ENCODE data around the gene CEP128. TPM values are rescaled to one million over a fixed set of nuclear protein-coding genes. Genes with fewer than 3 reads are reported as not detected.

Gene CEP128
- polyA plus RNA-seq, 1 donor: 3.4 TPM

DNA sequence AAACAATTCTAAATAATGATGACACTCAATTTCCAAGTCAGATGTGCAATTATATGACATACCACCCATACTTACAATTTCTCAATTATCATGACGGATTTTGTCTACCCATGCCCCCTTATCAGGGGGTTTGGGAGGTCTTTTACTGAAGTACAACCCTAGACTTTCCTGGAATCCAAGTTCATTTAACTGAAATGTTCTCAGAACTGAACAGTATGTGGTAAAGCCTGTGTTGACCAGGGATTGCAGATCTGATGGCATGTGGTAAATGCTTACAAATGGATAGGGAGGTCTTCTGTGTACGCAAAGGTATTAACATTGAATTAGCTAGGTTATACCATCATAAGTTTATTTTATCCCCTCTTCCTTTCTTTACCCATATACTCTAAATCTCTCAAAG is 281.8 kb downstream of the CEP128 start:
- DNase-seq: no peak

DNA sequence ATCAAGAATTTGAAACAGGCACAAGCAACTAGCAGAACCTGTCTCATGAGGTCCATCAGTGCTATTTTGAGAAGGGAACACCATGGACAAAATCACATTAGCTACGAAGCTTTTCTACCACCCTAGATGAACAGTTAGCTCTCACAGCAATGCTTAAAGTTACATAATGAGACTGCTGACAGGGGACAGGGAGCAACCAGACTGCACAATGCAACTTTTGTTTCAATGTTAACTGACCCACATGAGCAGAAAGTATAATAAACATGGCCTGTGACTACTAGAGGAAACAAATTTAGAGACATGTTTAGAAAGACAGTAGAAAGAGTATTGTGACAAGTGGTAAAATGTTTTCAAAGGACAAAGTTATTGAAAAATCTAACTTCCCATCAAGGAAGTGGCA is 282.8 kb downstream of the CEP128 start:
- DNase-seq: no peak

DNA sequence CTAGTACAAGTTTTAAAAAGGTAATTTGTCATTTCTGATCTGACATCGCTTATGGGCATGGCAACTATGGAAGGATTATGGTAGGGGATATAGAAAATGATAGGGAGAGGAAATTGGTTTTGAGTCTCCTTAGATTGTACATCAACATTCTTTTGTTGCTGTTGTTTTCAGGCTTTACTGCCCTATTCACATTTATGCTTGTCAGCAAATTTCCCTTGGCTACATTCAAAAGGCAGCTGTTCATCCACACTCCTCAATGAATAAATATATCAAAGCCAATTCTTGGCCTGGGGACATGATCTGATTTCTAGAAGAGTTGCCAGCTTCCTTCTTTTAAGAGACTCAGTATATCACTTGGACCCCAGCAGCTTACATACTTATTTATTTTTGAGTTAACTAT is 283.4 kb downstream of the CEP128 start:
- DNase-seq: no peak

DNA sequence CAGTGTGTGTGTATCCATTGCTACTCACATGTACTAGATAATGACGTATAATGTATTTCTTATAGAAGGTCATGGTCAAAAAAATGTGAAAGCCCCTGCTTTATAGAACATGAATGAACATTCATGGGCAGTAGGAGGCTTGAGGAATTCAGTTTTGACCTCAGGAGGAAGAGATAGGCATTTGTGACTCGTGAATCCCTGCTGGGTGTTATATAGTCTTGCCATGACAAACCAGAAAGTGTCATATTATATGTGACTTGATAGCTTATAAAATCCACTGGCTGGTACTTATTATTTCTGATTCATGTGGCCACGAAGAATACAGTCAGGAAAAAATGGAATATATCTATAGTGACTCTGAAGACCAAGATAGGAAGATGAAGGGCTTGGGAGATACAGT is 287.6 kb downstream of the CEP128 start:
- no peak for DNase-seq

DNA sequence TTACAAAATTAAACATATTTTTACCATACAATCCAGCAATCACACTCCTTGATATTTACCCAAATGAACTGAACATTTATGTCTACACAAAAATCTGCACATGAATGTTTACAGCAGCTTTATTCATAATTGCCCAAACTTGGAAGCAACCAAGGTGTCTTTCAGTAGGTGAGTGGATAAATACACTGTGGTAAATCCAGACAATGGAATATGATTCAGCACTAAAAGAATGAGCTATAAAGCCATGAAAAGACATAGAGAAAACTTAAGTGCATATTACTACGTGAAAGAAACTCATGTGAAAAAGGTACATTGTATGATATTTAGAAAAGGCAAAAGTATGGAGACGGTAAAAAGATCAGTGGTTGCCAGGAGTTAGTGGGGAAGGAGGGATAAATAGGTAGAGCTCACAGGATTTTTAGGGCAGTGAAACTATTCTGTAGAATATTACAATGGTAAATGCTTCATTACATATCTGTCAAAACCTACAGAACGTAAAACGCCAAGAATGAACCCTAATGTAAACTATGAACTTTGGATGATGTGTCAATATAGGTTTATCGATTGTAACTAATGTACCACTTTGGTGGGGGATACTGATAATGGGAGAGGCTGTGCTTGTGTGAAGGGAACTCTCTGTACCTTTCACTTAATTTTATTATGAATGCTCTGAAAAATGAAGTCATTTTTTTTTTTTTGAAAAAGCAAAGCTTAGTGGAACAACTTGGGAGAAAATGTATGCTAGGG is 295.7 kb downstream of the CEP128 start:
- DNase-seq: no peak

DNA sequence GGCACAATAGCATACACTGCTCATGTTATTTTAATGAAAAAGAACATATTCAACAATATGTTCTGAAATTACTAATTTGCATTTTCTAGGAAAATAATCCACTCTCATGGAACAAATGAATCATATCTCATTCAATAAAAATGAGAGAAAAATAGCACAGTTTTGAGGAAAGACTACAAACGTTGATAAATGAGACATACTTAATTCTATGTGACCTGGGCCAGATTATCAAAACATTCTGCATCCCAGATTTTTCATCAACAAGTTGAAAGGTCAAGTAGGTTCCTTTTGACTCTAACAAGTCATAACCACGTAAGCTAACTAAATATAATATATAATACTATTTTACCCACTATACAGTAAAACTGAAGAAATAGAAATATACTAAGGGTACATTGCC is 296.7 kb downstream of the CEP128 start:
- DNase-seq: no peak

DNA sequence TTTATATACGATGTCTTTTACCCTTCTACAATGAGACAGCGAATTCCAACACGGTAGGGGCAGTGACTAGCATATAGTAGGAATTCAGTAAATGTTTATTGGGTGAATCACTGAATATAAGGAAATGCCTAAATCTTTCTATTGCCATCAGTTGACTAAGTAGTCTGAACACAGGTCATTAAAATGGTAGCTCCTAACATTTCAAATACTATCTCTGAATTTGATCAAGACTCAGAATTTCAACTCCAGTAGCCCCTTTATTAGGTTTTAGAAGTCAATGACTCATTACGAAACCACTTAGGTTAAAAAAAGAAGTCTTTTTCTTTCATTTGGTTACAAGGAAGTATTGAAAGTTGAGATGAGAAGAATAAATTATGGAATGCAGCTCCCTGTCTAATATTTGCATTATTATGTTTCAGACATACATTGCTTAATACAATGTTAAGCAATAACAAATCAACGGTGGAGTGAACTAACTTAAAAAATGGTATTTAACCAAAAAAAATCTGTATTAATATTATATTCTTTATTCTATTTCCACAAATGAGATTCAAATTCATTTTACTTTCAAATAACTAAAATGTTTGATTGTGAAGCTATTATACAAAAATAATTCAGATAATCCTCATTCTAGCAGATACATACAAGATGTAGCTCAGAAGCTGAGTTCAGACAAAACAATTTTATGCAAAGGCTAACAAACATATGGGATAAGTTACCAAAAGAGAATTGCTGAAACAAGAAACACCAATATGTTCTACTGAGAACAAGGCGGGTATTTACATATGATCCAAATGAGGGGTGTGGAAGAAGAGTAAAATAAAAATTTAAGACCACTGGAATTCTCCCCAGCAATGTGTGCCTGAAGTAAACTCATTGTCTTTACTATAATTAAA is 302.7 kb downstream of the CEP128 start:
- DNase-seq: no peak

DNA sequence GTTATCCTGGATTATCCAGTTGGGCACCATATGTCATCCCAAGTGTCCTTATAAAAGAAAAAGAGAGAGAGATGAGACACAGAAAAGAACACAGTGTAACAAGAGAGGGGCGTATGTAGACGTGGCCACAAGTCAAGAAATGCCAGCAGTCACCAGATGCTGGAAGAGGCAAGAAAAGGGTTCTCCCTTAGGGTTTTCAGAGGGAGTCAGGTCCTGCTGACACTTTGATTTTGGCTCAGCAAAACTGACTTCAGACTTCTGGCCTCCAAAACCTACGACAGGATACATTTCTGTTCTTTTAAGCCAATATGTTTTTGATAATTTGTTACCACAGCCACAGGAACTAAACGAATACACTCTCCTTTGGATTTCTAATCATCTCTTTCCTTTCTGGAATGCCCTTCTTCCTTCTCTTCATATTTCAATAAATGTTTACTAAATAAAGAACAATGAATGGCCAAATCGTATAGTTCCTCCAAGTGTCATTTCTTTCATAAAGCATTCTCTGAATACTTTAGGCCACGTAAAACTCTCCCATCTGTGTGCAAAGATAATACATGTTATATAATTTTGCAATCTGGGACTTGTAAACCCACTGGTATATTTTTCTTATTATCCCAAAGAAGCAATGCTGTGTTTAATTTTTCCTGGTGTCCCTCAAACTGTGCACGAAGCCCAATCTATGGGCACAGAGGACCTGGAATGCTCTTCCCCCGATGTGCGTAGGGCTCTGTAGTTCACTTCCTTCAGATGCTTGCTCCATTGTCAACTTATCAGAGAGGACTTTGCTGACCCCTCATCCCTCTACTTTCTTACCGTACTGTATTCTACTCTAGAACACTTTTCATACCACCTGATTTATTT is 303.6 kb downstream of the CEP128 start:
- no peak for DNase-seq

DNA sequence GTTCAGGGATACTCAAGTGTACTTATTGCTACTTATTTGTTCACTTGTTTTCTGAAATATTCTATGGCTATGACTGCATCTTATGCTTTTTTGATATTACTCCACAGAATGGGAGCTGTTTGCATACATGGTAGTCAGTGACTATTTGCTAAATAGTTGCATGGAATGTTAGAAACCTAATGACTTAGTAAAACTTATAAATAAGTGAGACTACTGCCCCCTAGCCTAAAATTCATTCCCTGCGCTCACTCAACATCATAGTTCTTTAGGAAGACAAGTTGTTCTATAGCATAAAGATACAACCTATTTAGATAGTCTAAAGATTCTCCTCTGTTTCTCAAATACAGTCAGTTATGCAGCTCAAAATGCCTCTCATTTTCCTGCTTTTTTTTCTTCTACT is 305.5 kb downstream of the CEP128 start:
- no peak for DNase-seq

DNA sequence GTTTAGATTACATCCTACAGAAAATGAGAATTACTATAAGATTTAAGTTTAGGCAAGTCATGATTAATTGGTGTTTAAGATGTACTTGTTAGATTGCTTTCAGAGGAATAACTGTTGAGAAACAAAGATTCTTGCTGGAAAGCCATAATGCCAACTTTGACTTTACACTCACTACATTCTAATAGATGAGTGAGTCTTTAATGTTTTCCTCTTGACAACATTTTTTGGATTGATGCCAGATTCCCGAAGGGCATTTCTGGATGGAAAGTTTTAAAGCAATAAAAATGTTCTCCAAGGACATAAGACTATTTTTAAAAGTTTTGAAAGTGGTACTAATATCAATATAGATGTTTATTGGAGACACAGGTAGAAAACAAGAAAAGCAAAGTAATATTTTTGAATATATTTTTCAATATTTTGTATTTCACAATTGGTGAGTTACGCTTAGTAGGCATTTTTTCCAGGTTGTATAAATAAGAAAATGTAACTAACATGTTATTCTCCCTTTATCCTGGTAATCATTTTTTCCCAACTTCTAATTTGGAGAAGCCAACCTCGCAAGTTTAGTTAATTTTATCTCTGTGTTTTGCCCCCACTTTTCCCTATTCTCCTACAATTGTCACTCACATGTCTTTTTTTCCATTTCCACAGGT is 307.3 kb downstream of the CEP128 start:
- DNase-seq: no peak

DNA sequence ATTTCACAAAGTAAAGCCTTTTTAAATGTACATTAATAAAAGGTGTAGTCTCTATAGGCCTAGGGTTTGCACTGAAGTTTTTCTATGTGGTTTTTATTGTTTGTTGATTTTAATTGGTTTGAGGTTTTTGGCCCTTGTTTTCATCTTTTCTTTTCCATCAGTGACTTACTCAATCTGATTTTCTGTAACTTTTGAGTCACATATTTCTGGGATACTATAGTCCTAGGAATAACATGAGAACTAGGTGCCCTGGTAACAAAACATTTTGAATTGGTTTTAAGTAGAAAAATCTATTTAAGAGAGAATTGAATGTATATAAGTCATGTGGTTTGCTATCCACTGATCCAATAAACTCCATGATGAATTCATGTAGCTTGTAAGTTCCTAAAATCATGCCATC is 311.9 kb downstream of the CEP128 start:
- no peak for DNase-seq

DNA sequence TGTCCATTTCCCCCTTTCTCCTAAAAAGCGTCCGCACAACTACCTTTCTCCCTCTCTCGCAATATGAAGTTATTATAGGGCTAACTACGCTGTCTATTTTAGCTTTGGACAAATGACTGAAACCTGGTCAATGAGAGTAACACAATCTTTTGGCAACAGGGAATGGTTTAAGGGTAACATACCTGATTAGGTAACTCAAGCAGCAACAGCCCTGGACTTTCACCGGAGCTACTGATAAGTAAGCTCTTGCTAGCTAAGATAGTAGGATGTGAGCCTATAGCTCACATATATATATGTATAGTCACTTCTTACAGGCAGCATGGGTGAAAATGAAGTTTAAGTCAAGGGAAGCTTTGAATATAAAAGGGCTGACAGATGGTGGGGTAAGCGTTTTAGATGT is 313.0 kb downstream of the CEP128 start:
- DNase-seq: no peak

DNA sequence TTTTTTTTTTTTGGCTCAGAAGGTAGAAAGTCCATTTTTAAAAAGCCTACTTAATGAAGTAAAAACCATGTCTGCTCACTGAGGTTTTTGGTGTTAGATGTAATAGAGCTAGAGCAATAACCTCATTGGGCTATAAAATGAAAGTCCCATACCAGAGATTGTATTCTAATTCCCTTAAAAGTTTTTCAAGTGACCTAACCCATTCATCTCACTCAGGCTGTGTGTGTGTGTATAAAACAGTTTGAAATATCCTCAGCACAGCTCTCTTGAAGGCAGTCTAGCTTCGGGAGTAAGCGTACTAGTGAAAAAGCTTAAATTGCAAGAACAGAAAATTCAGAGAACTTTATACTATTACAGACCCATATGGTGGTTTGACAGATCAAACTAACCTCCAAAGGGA is 313.8 kb downstream of the CEP128 start:
- DNase-seq: no peak

DNA sequence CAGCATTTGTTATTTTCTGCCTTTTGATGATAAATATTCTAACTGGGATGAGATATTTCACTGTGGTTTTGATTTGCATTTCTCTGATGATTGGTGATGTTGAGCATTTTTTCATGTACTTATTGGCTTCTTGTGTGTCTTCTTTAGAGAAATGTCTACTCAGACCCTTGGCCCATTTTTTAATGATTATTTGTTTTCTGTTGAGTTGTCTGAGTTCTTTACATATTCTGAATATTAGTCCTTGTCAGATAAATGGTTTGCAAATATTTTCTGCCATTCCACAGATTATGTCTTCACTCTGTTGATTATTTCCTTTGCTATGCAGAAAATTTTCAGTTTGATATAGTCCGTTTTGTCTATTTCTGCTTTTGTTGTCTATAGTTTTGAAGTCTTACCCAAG is 317.0 kb downstream of the CEP128 start:
- DNase-seq: no peak

DNA sequence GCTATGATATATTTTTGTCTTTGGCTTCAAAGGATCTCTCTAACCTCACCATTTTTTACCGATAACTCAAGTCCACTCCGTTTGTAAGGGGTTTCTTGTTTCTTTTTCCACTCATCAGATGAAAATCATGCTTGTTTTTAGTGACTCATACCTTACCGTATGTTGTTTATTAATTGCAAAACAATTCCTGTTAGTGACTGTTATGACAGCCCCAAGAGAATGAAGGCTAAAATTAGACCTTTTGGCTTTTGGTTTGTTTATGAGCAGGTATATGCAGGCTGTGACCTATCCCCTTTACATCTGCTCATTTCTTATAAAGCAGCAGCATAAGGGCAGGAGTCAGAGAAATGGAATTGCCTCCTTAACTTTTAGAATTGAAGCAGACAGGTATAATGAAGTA is 319.8 kb downstream of the CEP128 start:
- no peak for DNase-seq

DNA sequence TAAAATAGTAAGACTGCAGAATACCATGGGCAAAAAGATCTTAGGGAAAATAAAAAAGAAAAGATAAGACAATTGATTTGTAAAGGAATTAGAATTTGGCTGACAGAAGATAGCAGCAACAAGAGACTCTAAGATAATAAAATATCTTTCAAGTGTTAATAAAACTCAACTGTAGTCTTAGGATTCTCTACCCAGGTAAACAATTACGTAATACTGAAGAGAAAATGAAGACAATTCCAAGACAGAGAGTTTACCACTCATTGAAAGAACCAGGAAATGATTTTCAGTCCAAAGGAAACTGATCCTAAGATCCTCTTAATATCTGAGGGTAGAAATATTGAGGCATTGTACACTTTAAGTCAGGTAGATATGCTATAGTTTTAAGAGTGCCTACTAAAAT is 321.1 kb downstream of the CEP128 start:
- DNase-seq: no peak

DNA sequence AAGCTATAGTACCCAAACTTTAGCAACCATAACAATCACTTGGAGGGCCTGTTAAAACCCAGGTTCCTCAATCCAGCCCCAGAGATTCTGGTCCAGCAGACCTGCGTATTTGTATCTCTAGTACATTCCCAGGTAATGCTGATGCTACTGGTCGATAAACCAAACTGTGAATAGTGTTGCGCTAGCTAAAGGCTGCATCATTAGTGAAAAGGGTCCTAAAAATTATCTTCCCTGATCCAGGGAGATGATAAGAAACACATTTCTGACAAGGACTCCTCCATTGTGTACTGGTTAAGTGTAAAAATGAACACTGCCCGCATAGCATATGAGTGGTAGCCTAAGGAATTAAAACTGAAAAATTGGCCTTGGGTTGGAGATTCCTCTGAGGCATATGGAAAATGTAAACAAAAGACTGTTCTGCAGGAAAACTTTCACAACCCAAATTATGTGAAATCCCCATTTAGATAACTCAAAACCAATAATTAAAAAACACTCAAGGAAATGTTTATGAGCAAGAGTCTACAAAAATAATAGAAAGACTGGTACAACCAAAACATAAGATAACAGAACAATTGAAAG is 322.7 kb downstream of the CEP128 start:
- no peak for DNase-seq

DNA sequence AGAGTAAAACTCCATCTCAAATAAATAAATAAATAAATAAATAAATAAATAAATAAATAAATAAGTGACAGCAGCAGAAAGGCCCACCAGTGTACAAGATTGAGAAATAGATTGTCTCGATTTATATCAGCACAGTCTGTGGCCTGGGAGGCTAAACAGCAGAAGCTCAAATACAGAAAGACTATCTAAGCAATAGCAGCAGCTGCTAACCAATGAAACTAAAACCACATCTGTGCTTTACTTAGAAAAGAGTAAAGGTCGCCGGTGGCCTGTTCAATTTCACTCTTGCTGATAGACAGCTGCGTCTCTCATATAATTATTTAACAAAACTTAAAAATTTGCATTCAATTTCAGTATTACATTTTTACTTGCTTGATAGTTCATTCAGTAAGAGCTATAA is 325.7 kb downstream of the CEP128 start:
- no peak for DNase-seq

DNA sequence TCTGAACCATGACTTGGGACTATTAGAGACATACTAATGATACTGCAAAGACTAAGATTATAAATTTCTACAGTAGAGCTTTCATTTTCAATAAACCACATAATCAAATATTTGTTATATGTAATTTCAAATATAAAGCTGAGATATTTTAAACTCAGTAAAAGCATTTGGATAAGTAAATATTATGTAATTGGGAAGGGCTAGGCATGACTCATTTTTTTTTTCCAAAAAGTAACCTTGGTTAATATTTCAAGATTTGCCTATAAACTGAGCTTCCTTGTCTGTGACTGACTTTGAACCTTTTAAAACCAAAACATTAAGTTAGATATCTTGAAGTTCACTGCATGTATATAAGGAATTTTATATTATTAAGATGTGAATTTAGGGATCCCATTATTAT is 332.5 kb downstream of the CEP128 start:
- DNase-seq: no peak

DNA sequence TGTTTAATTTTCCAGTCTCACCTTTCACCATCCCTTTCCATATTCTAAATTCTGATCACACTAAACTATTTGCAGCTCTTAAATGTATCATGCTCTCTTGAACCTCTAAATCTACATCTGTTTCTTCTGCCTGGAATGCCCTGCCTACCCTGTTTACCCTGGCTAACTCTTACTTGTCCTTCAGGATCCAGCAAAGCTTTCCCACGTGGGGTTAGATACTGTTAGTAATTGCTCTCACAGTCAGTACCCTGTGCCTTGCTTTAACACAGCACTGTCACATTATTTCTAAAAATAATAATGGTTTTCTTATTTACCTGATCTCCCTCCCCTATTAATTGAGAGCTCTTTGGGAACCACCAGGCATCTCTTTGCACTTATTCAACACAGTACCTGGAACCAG is 333.0 kb downstream of the CEP128 start:
- no peak for DNase-seq

DNA sequence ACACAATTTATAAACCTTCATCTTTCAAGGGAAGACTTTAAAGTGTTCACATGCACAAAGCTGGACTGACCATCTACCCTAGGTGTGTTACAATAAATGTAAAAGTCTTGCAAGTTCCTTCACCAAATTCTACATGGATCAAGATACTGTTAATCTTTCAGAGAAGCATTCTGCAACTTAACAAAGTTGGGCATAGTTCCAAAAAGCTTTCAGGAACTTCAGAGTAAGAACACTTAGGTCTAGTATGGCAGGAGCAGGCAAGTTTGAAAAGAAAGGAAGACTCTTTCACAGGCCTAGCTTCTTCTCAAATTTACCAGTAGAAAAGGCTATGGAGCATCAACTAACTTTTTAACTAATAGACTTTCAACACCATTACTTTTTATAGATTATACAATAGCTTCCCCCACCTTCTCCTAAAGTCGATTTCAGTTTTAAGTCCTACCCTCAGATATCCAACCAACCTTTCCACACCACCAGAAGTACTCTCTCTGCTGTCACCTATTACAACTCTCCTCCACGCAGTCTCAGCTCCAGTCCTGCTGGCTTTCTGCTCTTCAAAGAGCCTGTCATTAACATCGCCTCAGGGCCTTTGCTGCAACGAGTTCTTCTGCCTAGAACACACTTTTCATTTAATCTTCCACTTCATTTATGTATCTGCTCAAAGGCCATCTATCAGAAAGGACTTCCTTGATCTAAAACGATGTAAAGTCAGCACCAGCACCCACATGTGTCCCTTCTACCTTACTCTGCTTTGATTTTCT is 333.9 kb downstream of the CEP128 start:
- DNase-seq: no peak

Data from hindlimb muscle (tissue), 1 donor.